Kidney epithelial cell (primary cell): ENCODE measurements around the gene BRINP2. TPM values are rescaled to one million over a fixed set of nuclear protein-coding genes. Genes with fewer than 3 reads are reported as not detected.
A peak's percentile ranks its signal among the peaks of the same experiment; 100 is the strongest.

Source experiments
- DNase-seq: peaks from one replicate; pipeline ENCODE4 v3.0.0-alpha.2; 2010; ENCODE audit warnings: low read depth
- H3K27me3 ChIP-seq: 2 replicates; pipeline ENCODE4 v1.6.0; 2011; ENCODE audit warnings: low read length; ENCODE audit not compliant: control insufficient read depth, insufficient read depth
- H3K36me3 ChIP-seq: 2 replicates; pipeline ENCODE4 v1.5.1; 2011; ENCODE audit warnings: low read length; ENCODE audit not compliant: control insufficient read depth, insufficient read depth
- H3K4me3 ChIP-seq: 2 replicates; pipeline ENCODE4 v1.5.1; 2011; ENCODE audit warnings: low read depth, mild to moderate bottlenecking, control low read depth, low read length
- CTCF ChIP-seq: IDR thresholded peaks from 2 replicates; pipeline ENCODE4 v1.5.1; 2011; ENCODE audit warnings: mild to moderate bottlenecking, moderate library complexity, low read length, control low read depth, inconsistent platforms; ENCODE audit not compliant: insufficient read depth, poor library complexity, severe bottlenecking
- total RNA-seq: library from RNA; depleted of rRNA; stranded (reverse); fragments of >200 nt; gene quantifications from 2 replicates; pipeline ENCODE4 v1.2.3, GENCODE V29; 2015

The BRINP2 gene
- total RNA-seq, 1 donor from 2014 or later, result not detected

- H3K27me3 ChIP-seq, result no peaks in the 10 kb centered on the region
- DNase-seq, result no peak
- no peak overlapping the region for H3K4me3 ChIP-seq
- TF ChIP-seq CTCF, result no peak
- no peaks in the 10 kb centered on the region for H3K36me3 ChIP-seq
These were observed 86.8 kb downstream of the BRINP2 start for GRCh38 chr1:177257576-177257975.

- no peak overlapping the region for H3K4me3 ChIP-seq
- DNase-seq, result no peak
- H3K27me3 ChIP-seq, result no peaks in the 10 kb centered on the region
- TF ChIP-seq CTCF, result no peak
- no peaks in the 10 kb centered on the region for H3K36me3 ChIP-seq
These were observed 100.1 kb downstream of the BRINP2 start for GRCh38 chr1:177270863-177271262.

- no peak for TF ChIP-seq CTCF
- Histone ChIP-seq H3K36me3 (no peaks in the 10 kb centered on the region), H3K27me3 (no peaks in the 10 kb centered on the region), H3K4me3 (no peak overlapping the region)
- DNase-seq, result no peak
These were observed 102.4 kb downstream of the BRINP2 start for GRCh38 chr1:177273141-177273540.

GRCh38 chr1:177274687-177275211, 104.0 kb downstream of the BRINP2 start:
- H3K4me3 ChIP-seq, result no peak overlapping the region
- no peaks in the 10 kb centered on the region for H3K36me3 ChIP-seq
- TF ChIP-seq CTCF, result no peak
- no peak for DNase-seq
- H3K27me3 ChIP-seq, result no peaks in the 10 kb centered on the region

GRCh38 chr1:177275736-177276135, 105.0 kb downstream of the BRINP2 start:
- Histone ChIP-seq H3K27me3 (no peaks in the 10 kb centered on the region), H3K36me3 (no peaks in the 10 kb centered on the region), H3K4me3 (no peak overlapping the region)
- TF ChIP-seq CTCF, result no peak
- DNase-seq, result no peak

- TF ChIP-seq CTCF, result peak; percentile 10
- H3K4me3 ChIP-seq, result no peak overlapping the region
- peak; percentile 26 for DNase-seq
- no peaks in the 10 kb centered on the region for H3K36me3 ChIP-seq
- no peaks in the 10 kb centered on the region for H3K27me3 ChIP-seq
These were observed 108.0 kb downstream of the BRINP2 start for GRCh38 chr1:177278626-177279390.
